Body of pancreas (tissue), 4 donors: Measurements from ENCODE around the gene PLEKHB1.

Source experiments
- POLR2A ChIP-seq, 3 donors: fragments of 450-650 bp; IDR thresholded peaks; one replicate each; pipeline ENCODE4 v1.6.1; 2016; ENCODE audit warnings: antibody characterized with exemption in 3 of 3, mild to moderate bottlenecking in 2 of 3
- TF ChIP-seq, protein P1 (sequence below), 7 experiments: fragments of 450-650 bp in 4 of 7; fragments of 200-600 bp in 3 of 7; sonication (generic) in 3 of 7; IDR thresholded peaks; one replicate each; pipeline ENCODE4 v1.5.1; 2016 to 2019; ENCODE audit warnings: antibody characterized with exemption in 7 of 7

- no peak for TF ChIP-seq POLR2A (IDR thresholded peaks at IDR 0.05)
- TF ChIP-seq, protein P1, sequence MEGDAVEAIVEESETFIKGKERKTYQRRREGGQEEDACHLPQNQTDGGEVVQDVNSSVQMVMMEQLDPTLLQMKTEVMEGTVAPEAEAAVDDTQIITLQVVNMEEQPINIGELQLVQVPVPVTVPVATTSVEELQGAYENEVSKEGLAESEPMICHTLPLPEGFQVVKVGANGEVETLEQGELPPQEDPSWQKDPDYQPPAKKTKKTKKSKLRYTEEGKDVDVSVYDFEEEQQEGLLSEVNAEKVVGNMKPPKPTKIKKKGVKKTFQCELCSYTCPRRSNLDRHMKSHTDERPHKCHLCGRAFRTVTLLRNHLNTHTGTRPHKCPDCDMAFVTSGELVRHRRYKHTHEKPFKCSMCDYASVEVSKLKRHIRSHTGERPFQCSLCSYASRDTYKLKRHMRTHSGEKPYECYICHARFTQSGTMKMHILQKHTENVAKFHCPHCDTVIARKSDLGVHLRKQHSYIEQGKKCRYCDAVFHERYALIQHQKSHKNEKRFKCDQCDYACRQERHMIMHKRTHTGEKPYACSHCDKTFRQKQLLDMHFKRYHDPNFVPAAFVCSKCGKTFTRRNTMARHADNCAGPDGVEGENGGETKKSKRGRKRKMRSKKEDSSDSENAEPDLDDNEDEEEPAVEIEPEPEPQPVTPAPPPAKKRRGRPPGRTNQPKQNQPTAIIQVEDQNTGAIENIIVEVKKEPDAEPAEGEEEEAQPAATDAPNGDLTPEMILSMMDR (IDR thresholded peaks at IDR 0.05): no peak
Observed at GRCh38 chr11:73648121-73648520, 1.7 kb downstream of the PLEKHB1 start.
